Vagina (tissue), 2 donors: Measurements from ENCODE around the gene DNAH14. TPM values are rescaled to one million over a fixed set of nuclear protein-coding genes. Genes with fewer than 3 reads are reported as not detected.

Experiments used
- DNase-seq, 2 donors: peaks; one replicate each; pipeline ENCODE4 v3.0.0-alpha.2; 2017; ENCODE audit errors: extremely low spot score in 2 of 2
- H3K27ac ChIP-seq: fragments of 200-600 bp; sonication (generic); one replicate; pipeline ENCODE4 v1.5.1; 2019
- H3K27me3 ChIP-seq: fragments of 200-600 bp; sonication (generic); one replicate; pipeline ENCODE4 v1.5.1; 2019
- H3K36me3 ChIP-seq, 2 donors: fragments of 200-600 bp; sonication (generic); one replicate each; pipeline ENCODE4 v1.5.1; 2017 to 2019
- H3K4me1 ChIP-seq: fragments of 200-600 bp; sonication (generic); one replicate; pipeline ENCODE4 v1.5.1; 2019
- H3K4me3 ChIP-seq, 2 donors: fragments of 200-600 bp; sonication (generic); 1 replicate in 1 of 2; 2 replicates in 1 of 2; pipeline ENCODE4 v1.5.1; 2016 to 2019
- H3K9me3 ChIP-seq: fragments of 200-600 bp; sonication (generic); one replicate; pipeline ENCODE4 v1.5.1; 2019
- POLR2A ChIP-seq, 2 donors: fragments of 450-650 bp; IDR thresholded peaks; one replicate each; pipeline ENCODE4 v1.6.1; 2017; ENCODE audit warnings: antibody characterized with exemption in 2 of 2, mild to moderate bottlenecking in 2 of 2, moderate library complexity in 2 of 2
- POLR2AphosphoS5 ChIP-seq, 2 donors: sonication (generic); formaldehyde crosslinking; IDR thresholded peaks; one replicate each; pipeline ENCODE4 v1.9.0; 2017; ENCODE audit warnings: antibody characterized with exemption in 2 of 2, mild to moderate bottlenecking in 2 of 2, low read depth in 1 of 2; ENCODE audit not compliant: insufficient read depth in 1 of 2
- intact Hi-C: fragments of 100-400 bp; cut with DNase I; formaldehyde crosslinking; loops from one replicate; pipeline ENCODE4 v1.15.1; 2023
- total RNA-seq: library from RNA; depleted of rRNA; stranded (reverse); fragments of >200 nt; gene quantifications from one replicate; pipeline ENCODE4 v1.2.3, GENCODE V29; 2016
- TF ChIP-seq, protein P1 (sequence below), 3 experiments: fragments of 450-650 bp in 2 of 3; fragments of 200-600 bp in 1 of 3; sonication (generic) in 1 of 3; IDR thresholded peaks; one replicate each; pipeline ENCODE4 v1.5.1; 2017 to 2019; ENCODE audit warnings: antibody characterized with exemption in 3 of 3, mild to moderate bottlenecking in 2 of 3, moderate library complexity in 2 of 3

The DNAH14 gene
- total RNA-seq, 1 donor from 2014 or later, result 5.6 TPM

DNA sequence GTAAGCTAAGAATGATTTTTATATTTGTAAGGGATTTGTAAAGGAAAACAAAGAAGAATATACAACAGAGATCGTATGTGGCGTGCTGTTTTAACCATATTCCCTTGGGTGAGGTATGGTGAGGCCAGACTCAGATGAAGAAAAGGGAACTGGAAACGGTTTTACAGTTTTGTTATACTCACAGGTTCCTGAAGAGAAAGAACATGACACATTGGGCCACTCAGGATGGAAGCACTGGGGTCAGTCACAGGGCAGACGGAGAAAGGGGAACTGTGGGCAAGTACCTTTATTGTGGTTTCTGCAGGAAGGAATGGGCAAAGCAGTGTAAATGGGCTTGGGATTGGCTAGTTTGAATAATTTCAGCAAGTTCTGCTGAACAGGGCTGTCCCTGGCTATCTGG lies 321.0 kb downstream of the DNAH14 start:
- Histone ChIP-seq H3K9me3 (no peaks in the 10 kb centered on the region), H3K27me3 (no peaks in the 10 kb centered on the region), H3K4me1 (no peaks in the 10 kb centered on the region), H3K27ac (no peak overlapping the region), H3K4me3 (no peak overlapping the region), H3K36me3 (no peaks in the 10 kb centered on the region)
- no peak for DNase-seq
- TF ChIP-seq POLR2A (IDR thresholded peaks at IDR 0.05) (no peak), POLR2AphosphoS5 (IDR thresholded peaks at IDR 0.05; ENCODE audit: insufficient read depth in 1 of 2, low read depth in 1 of 2) (no peak)
- TF ChIP-seq, protein P1, sequence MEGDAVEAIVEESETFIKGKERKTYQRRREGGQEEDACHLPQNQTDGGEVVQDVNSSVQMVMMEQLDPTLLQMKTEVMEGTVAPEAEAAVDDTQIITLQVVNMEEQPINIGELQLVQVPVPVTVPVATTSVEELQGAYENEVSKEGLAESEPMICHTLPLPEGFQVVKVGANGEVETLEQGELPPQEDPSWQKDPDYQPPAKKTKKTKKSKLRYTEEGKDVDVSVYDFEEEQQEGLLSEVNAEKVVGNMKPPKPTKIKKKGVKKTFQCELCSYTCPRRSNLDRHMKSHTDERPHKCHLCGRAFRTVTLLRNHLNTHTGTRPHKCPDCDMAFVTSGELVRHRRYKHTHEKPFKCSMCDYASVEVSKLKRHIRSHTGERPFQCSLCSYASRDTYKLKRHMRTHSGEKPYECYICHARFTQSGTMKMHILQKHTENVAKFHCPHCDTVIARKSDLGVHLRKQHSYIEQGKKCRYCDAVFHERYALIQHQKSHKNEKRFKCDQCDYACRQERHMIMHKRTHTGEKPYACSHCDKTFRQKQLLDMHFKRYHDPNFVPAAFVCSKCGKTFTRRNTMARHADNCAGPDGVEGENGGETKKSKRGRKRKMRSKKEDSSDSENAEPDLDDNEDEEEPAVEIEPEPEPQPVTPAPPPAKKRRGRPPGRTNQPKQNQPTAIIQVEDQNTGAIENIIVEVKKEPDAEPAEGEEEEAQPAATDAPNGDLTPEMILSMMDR (IDR thresholded peaks at IDR 0.05), result no peak
- intact Hi-C loops, result no loop called here

DNA sequence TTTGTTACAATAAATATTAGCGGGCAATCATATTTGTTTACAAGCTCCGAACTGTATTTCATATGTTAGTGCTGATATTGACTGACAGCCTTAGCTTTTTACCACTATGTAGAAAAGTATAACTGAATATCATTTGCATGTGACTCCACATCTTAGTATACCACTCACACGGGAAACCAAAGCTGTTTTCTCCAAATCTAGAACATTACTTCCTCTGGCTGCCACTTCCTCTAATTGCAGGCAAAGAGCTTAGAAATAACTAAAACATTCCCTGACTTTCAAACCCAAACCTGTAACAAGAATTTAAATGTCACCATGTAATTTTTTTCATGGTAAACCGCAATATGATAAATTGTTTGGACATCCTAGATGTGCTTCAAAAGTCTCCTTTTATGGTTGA lies 323.7 kb downstream of the DNAH14 start:
- H3K27me3 ChIP-seq, result no peaks in the 10 kb centered on the region
- intact Hi-C loops, result no loop called here

DNA sequence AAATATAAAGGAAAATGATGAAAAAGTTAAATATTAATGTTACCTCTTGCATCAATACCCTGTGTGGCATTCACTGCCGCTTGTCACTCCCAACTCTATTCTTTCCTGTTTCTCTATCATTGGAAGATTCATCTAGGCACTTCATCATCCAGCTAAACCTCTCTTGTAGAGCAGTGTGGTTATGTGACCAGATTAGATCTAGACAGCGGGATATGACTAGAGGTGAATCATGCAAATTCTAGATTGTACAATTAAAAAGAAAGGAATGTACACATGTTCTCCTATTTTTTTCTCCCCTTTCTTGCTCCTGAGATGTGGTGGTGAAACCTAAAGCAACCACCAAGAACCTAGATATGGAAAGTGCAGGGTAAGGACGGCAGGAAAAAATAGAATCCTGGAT lies 324.3 kb downstream of the DNAH14 start:
- intact Hi-C loops, result no loop called here
- Histone ChIP-seq H3K27ac (no peak overlapping the region), H3K4me3 (no peak overlapping the region), H3K27me3 (no peaks in the 10 kb centered on the region), H3K4me1 (no peaks in the 10 kb centered on the region), H3K36me3 (no peaks in the 10 kb centered on the region), H3K9me3 (no peaks in the 10 kb centered on the region)
- DNase-seq, result no peak
- no peak for TF ChIP-seq POLR2A (IDR thresholded peaks at IDR 0.05)
- TF ChIP-seq, protein P1 (IDR thresholded peaks at IDR 0.05), result no peak
- no peak for TF ChIP-seq POLR2AphosphoS5 (IDR thresholded peaks at IDR 0.05; ENCODE audit: insufficient read depth in 1 of 2, low read depth in 1 of 2)

More for the DNA sequence above, 323.7 kb downstream of the DNAH14 start:
- TF ChIP-seq POLR2AphosphoS5 (IDR thresholded peaks at IDR 0.05; ENCODE audit: insufficient read depth in 1 of 2, low read depth in 1 of 2) (no peak), POLR2A (IDR thresholded peaks at IDR 0.05) (no peak)
- TF ChIP-seq, protein P1 (IDR thresholded peaks at IDR 0.05), result no peak
- no peaks in the 10 kb centered on the region for H3K4me1 ChIP-seq
- no peaks in the 10 kb centered on the region for H3K9me3 ChIP-seq
- DNase-seq, result no peak
- H3K4me3 ChIP-seq, result no peak overlapping the region
- H3K27ac ChIP-seq, result no peak overlapping the region
- no peaks in the 10 kb centered on the region for H3K36me3 ChIP-seq

DNA sequence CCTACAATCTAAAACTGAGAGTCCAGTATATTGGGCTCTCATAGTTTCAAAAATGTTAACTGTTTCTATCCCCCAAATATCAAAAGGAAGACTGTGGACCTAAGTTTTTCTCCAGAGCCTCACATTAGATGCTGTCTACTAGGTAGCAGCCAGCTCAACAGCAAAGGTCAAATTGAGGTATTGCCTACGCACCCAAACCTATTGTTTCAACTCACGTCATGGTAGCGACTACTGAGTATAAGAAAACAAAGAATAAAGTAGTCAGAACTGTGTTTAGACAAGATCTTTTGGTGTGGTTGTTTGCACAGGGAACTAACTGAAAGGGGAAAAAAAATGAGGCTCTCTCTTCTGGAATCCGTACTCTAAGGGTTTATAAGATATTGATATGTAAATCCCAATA lies 325.2 kb downstream of the DNAH14 start:
- no peak overlapping the region for H3K27ac ChIP-seq
- no peaks in the 10 kb centered on the region for H3K36me3 ChIP-seq
- no peaks in the 10 kb centered on the region for H3K4me1 ChIP-seq
- H3K27me3 ChIP-seq, result no peaks in the 10 kb centered on the region
- no peak for DNase-seq
- intact Hi-C loops, result no loop called here
- no peak overlapping the region for H3K4me3 ChIP-seq
- TF ChIP-seq POLR2AphosphoS5 (IDR thresholded peaks at IDR 0.05; ENCODE audit: insufficient read depth in 1 of 2, low read depth in 1 of 2) (no peak), POLR2A (IDR thresholded peaks at IDR 0.05) (no peak)
- TF ChIP-seq, protein P1 (IDR thresholded peaks at IDR 0.05), result no peak
- no peaks in the 10 kb centered on the region for H3K9me3 ChIP-seq

DNA sequence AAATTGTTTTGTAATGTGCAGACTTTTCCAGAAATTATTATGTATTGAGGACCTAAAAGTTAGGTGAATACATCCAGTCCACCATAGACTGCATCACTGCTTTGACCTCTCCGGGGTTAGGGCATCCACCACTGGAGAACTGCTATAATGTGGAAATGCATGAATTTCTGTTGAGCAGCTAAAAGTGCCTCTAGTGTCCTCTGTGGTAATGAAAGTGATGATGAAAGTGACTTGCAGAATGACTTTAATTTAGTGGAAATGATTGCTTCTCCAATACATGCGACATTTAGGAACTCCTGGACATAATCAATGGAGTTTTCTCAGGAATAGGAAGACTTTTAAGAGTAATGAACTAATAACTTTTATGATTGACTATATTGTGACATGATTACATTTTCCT lies 327.6 kb downstream of the DNAH14 start:
- DNase-seq, result no peak
- Histone ChIP-seq H3K4me3 (no peak overlapping the region), H3K27me3 (no peaks in the 10 kb centered on the region), H3K4me1 (no peaks in the 10 kb centered on the region), H3K27ac (no peak overlapping the region), H3K36me3 (no peaks in the 10 kb centered on the region), H3K9me3 (no peaks in the 10 kb centered on the region)
- intact Hi-C loops, result no loop called here
- no peak for TF ChIP-seq POLR2AphosphoS5 (IDR thresholded peaks at IDR 0.05; ENCODE audit: insufficient read depth in 1 of 2, low read depth in 1 of 2)
- no peak for TF ChIP-seq POLR2A (IDR thresholded peaks at IDR 0.05)
- TF ChIP-seq, protein P1 (IDR thresholded peaks at IDR 0.05), result no peak
